Measurements from ENCODE around the gene JMJD6. TPM values are rescaled to one million over a fixed set of nuclear protein-coding genes. Genes with fewer than 3 reads are reported as not detected.

Gene JMJD6
- total and polyA plus RNA-seq, 11 donors = 30.1 to 75.6 (median 39.1) TPM

GRCh38 chr17:76682296-76682695, 44.1 kb downstream of the JMJD6 start:
- TF ChIP-seq CTCF (IDR thresholded peaks at IDR 0.05) (no peak), POLR2A (IDR thresholded peaks at IDR 0.05) (no peak)
- Histone ChIP-seq H3K27me3 (no peaks in the 10 kb centered on the region), H3K9me3 (no peaks in the 10 kb centered on the region), H3K4me1 (peaks cover 14 to 69% (median 60%) of the 10 kb centered on the region in 12 donors), H3K36me3 (peaks cover 0 to 70% (median 43%) of the 10 kb centered on the region in 9 donors), H3K4me3 (peak overlapping the region in 1 of 12 donors; percentile 3), H3K27ac (peak overlapping the region; percentile 36 to 99 (median 89))
- WGBS, 4 donors = 43 to 55% (median 49%) methylated on average over 12 of the region's 12 CpGs
- DNase-seq (peak in 4 of 5 donors; percentile 64 to 80 (median 72)), ATAC-seq (peak; percentile 6 to 65 (median 46))
- intact Hi-C loops (cut with DNase I) = loop anchor here in 7 of 10 donors (5.0 to 10.0 kb wide), 5 partner anchors 35 to 160 kb away; partner anchors contain the start of genes MFSD11 (in 1 of the 7) and SRSF2 (in 1 of the 7)

DNA sequence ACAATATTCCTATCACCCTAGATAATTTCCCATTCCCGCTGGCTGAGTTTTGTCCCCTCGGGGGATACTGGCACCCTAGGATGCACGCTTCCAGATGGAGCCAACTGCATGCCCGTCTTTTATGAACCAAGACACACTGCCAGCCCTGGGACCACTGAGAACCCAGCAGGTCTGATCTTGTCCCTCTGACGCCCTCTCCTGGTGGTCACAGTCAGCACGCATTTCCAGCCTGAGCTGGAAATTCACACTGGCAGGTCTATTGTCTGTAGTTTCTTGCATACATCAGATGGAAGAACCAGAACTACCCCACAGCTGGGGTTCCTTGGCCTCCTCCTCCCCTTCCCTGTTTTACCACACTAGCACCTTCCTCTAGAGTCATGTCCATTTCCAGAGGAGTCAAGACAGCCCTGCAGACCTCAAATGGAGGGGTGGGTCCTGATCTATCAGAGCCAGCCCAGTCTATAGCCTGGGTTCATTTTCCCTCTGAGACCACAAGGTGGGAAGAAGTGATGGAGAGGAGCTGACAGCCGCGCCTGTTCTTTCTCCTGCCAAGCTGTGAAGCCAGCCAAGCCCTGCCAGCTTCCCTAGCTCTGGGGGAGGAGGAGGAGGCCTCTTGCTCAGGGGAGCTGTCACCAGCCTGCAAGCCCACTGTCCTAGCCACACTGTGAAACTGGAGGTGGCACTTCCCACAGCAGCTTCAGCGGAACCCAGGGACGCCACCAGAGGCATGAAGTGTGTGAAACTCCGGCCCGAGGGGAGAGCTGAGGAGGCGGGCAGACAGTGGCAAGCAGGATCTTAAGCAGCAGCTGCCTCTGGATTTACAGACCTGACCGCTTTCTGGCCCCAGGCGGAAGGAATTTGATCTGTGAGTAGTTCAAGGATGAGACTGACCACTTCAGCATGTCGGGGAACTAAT, 44.9 kb downstream of the JMJD6 start:
- WGBS, 4 donors = 41 to 50% (median 44%) methylated on average over 14 to 16 of the region's 16 CpGs
- H3K27ac ChIP-seq = peak overlapping the region; percentile 36 to 99 (median 89)
- H3K4me1 ChIP-seq = peaks cover 14 to 61% (median 51%) of the 10 kb centered on the region in 12 donors

GRCh38 chr17:76679239-76679638, 47.2 kb downstream of the JMJD6 start:
- ATAC-seq = no peak
- H3K27ac ChIP-seq = no peak overlapping the region
- H3K4me3 ChIP-seq = no peak overlapping the region
- intact Hi-C loops (cut with DNase I) = loop anchor here in 1 of 10 donors (5.0 kb wide), 1 partner anchor 33 kb away; the partner anchor contains the start of gene MXRA7
- TF ChIP-seq CTCF (IDR thresholded peaks at IDR 0.05) (no peak), POLR2A (IDR thresholded peaks at IDR 0.05) (no peak)
- H3K9me3 ChIP-seq = no peaks in the 10 kb centered on the region
- H3K27me3 ChIP-seq = no peaks in the 10 kb centered on the region
- DNase-seq = no peak
- H3K36me3 ChIP-seq = peaks cover 0 to 73% (median 50%) of the 10 kb centered on the region in 9 donors
- H3K4me1 ChIP-seq = peaks cover 10 to 38% (median 33%) of the 10 kb centered on the region in 12 donors
- 69 to 73% (median 71%) methylated on average over 1 of the region's 1 CpG for WGBS, 4 donors

More for the DNA sequence above, 44.9 kb downstream of the JMJD6 start:
- TF ChIP-seq CTCF (IDR thresholded peaks at IDR 0.05) (peak; percentile 53 to 84 (median 74)), POLR2A (IDR thresholded peaks at IDR 0.05) (no peak)
- Histone ChIP-seq H3K9me3 (no peaks in the 10 kb centered on the region), H3K4me3 (peak overlapping the region in 2 of 12 donors; percentile 1 to 3), H3K27me3 (no peaks in the 10 kb centered on the region), H3K36me3 (peaks cover 0 to 76% (median 51%) of the 10 kb centered on the region in 9 donors)
- ATAC-seq (peak; percentile 52 to 71 (median 60)), DNase-seq (peak; percentile 69 to 82 (median 73))
- intact Hi-C loops (cut with DNase I) = loop anchor here in 7 of 10 donors (5.0 to 10.0 kb wide), 5 partner anchors 36 to 159 kb away; partner anchors contain the start of genes MFSD11 (in 1 of the 7) and SRSF2 (in 1 of the 7)

- H3K4me1 ChIP-seq = peaks cover 10 to 29% (median 26%) of the 10 kb centered on the region in 12 donors
- WGBS, 4 donors = 71 to 79% (median 76%) methylated on average over 11 to 12 of the region's 12 CpGs
- peaks cover 0 to 64% (median 41%) of the 10 kb centered on the region in 9 donors for H3K36me3 ChIP-seq
- intact Hi-C loops (cut with DNase I) = loop anchor here in 1 of 10 donors (5.0 kb wide), 1 partner anchor 34 kb away; the partner anchor contains the start of gene MXRA7
- no peak for DNase-seq
- H3K9me3 ChIP-seq = no peaks in the 10 kb centered on the region
- peak overlapping the region in 1 of 12 donors; percentile 20 for H3K27ac ChIP-seq
- no peak for ATAC-seq
- H3K27me3 ChIP-seq = no peaks in the 10 kb centered on the region
- TF ChIP-seq POLR2A (IDR thresholded peaks at IDR 0.05) (no peak), CTCF (IDR thresholded peaks at IDR 0.05) (no peak)
- H3K4me3 ChIP-seq = no peak overlapping the region
Measured at GRCh38 chr17:76678330-76678729, 48.1 kb downstream of the JMJD6 start.
